Skeletal muscle tissue (tissue), 4 donors: Measurements from ENCODE around the gene PTGIS. TPM values are rescaled to one million over a fixed set of nuclear protein-coding genes. Genes with fewer than 3 reads are reported as not detected.

Source experiments
- H3K27ac ChIP-seq: one replicate; pipeline ENCODE4 v1.7.0; 2013; ENCODE audit warnings: mild to moderate bottlenecking, low read depth, low read length, inconsistent platforms
- H3K27me3 ChIP-seq, 3 donors: one replicate each; pipeline ENCODE4 v1.7.0; 2013; ENCODE audit warnings: low read length in 3 of 3; ENCODE audit not compliant: control insufficient read depth in 3 of 3, insufficient read depth in 3 of 3
- H3K36me3 ChIP-seq, 3 donors: one replicate each; pipeline ENCODE4 v1.7.0; 2013; ENCODE audit warnings: low read length in 3 of 3; ENCODE audit not compliant: control insufficient read depth in 3 of 3, insufficient read depth in 3 of 3
- H3K4me1 ChIP-seq, 3 donors: one replicate each; pipeline ENCODE4 v1.7.0; 2013; ENCODE audit warnings: low read length in 3 of 3, mild to moderate bottlenecking in 3 of 3; ENCODE audit not compliant: control insufficient read depth in 3 of 3, insufficient read depth in 3 of 3
- H3K4me3 ChIP-seq, 3 donors: one replicate each; pipeline ENCODE4 v1.7.0; 2013; ENCODE audit warnings: low read length in 3 of 3
- H3K9ac ChIP-seq, 3 donors: one replicate each; pipeline ENCODE4 v1.7.0; 2013; ENCODE audit warnings: low read length in 3 of 3, mild to moderate bottlenecking in 3 of 3, moderate library complexity in 2 of 3, low read depth in 1 of 3
- H3K9me3 ChIP-seq, 3 donors: one replicate each; pipeline ENCODE4 v1.7.0; 2013; ENCODE audit warnings: low read length in 3 of 3; ENCODE audit not compliant: control insufficient read depth in 3 of 3
- total RNA-seq: library from RNA; depleted of rRNA; stranded (reverse); fragments of >200 nt; gene quantifications from one replicate; pipeline ENCODE4 v1.2.3, GENCODE V29; 2014
- donor health status: Osteomylitis.

The PTGIS gene
- total RNA-seq, 1 donor from 2014 or later: 25.6 TPM

GRCh38 chr20:49544535-49544934, 23.4 kb downstream of the PTGIS start:
- peaks cover 0 to 2% (median 0%) of the 10 kb centered on the region in 3 donors for H3K36me3 ChIP-seq
- no peaks in the 10 kb centered on the region for H3K27me3 ChIP-seq
- H3K4me1 ChIP-seq: peaks cover 0 to 4% (median 2%) of the 10 kb centered on the region in 3 donors
- H3K27ac ChIP-seq: no peak overlapping the region
- H3K9me3 ChIP-seq: peaks cover 0 to 4% (median 0%) of the 10 kb centered on the region in 3 donors
- H3K4me3 ChIP-seq: no peak overlapping the region
- H3K9ac ChIP-seq: no peak overlapping the region

GRCh38 chr20:49543858-49544437, 24.0 kb downstream of the PTGIS start:
- H3K27ac ChIP-seq: no peak overlapping the region

DNA sequence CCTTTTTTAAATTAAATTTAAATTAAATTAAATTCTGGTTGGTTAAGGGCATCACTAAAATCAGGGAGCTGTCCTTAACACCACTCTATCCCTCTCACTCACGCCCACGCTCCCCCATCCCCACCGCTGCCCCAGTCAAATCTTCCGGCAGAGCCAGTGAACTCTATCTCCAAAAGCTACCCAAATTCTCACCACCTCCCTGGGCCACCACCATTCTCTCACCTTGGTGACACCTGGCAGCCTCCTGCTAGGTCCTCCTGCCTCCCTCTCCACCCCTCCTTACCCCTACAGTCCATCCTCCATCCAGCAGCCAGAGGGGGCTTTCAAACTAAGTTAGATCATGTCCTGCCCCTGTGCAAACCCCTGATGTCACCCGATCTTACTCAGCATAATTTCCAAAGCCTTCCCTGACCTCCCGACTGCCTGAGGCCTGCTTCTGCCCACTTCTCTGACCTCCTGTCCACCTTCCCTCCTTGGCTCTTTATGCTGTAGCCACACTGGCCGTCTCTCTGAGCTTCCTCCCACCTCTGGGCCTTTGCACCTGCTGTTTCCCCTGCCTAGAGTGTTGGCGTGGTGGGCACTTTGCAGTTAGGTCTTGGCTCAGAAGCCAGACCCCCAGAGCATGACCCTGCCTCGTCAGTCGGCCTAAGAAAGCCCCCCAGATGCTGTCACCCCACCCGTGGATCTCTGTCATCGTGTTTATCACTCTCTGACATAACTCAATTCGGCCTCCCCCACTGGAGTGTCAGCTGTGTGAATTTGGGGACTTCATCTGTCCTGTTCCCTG, 24.7 kb downstream of the PTGIS start:
- H3K27me3 ChIP-seq: no peaks in the 10 kb centered on the region
- H3K4me3 ChIP-seq: no peak overlapping the region
- no peak overlapping the region for H3K27ac ChIP-seq
- no peak overlapping the region for H3K9ac ChIP-seq
- peaks cover 0 to 4% (median 2%) of the 10 kb centered on the region in 3 donors for H3K4me1 ChIP-seq
- H3K36me3 ChIP-seq: peaks cover 0 to 2% (median 2%) of the 10 kb centered on the region in 3 donors
- H3K9me3 ChIP-seq: peaks cover 0 to 4% (median 0%) of the 10 kb centered on the region in 3 donors

More at GRCh38 chr20:49543858-49544437, 24.0 kb downstream of the PTGIS start:
- no peak overlapping the region for H3K4me3 ChIP-seq
- no peak overlapping the region for H3K9ac ChIP-seq
- peaks cover 0 to 4% (median 2%) of the 10 kb centered on the region in 3 donors for H3K4me1 ChIP-seq
- no peaks in the 10 kb centered on the region for H3K27me3 ChIP-seq
- peaks cover 0 to 4% (median 0%) of the 10 kb centered on the region in 3 donors for H3K9me3 ChIP-seq
- H3K36me3 ChIP-seq: peaks cover 0 to 2% (median 2%) of the 10 kb centered on the region in 3 donors

DNA sequence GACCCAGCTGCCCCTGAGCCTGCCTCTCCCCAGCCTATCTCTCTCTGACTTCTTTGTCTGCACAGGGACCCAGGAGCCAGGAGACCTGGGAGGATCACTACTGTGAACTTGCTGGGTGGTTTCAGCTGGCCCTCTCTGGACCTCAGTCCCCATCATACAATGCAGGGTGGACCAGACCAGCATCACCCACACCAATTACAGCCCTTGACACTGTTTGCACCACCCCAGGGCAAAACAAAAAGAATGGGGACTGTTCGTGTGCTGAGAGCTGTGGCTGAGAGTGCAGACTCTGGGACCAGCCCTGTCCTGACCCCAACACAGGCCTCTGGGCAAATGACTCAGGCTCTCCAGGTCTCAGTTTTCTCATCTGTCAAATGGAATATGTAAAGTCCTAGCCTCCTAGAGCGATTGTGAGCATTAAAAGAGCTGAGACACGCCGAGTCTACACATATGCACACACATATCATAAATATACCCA, 25.4 kb downstream of the PTGIS start:
- Histone ChIP-seq H3K4me3 (no peak overlapping the region), H3K36me3 (peaks cover 0 to 2% (median 2%) of the 10 kb centered on the region in 3 donors), H3K27me3 (no peaks in the 10 kb centered on the region), H3K27ac (no peak overlapping the region), H3K9me3 (peaks cover 0 to 4% (median 0%) of the 10 kb centered on the region in 3 donors), H3K4me1 (peaks cover 0 to 4% (median 2%) of the 10 kb centered on the region in 3 donors), H3K9ac (no peak overlapping the region)

GRCh38 chr20:49541733-49542513, 26.0 kb downstream of the PTGIS start:
- Histone ChIP-seq H3K27ac (no peak overlapping the region), H3K9ac (no peak overlapping the region), H3K4me1 (peaks cover 0 to 4% (median 2%) of the 10 kb centered on the region in 3 donors), H3K27me3 (no peaks in the 10 kb centered on the region), H3K9me3 (peaks cover 0 to 4% (median 0%) of the 10 kb centered on the region in 3 donors), H3K36me3 (peaks cover 0 to 4% (median 2%) of the 10 kb centered on the region in 3 donors), H3K4me3 (no peak overlapping the region)

DNA sequence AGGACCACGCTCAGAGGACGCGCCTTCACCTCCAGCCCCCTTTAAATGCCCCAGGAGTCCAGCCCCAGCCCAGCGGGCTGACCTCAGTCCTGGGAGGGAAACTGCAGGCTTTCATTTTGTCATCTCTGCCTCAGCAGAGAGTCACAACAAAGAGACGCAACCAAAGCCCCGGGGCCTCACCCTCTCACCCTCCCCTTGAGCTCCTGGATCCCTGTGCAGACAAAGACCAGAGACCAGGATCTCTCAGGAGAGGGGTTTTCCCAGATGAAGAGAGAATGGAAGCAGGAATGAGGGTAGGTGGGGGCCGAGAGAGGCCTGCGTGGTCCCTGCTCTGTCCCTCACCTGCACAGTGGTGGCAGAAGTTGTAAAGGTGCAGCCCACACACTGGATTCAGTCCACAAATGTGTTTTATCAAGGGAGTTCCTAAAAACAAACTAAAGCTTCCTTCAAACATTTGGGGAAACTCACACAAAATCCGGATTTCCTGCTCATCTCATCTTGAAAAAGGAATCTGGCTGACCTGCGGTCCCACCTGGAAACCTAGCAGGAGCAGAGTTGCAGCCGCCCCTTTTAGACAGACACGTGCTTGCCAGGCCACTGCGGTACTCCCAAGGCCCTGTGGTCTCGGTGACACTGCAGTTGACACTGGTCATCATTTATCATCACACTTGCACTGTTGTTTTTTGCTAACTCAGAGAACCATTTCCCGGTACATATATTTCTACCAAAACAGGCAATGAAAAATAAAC, 27.1 kb downstream of the PTGIS start:
- no peak overlapping the region for H3K27ac ChIP-seq
- peaks cover 0 to 4% (median 0%) of the 10 kb centered on the region in 3 donors for H3K9me3 ChIP-seq

DNA sequence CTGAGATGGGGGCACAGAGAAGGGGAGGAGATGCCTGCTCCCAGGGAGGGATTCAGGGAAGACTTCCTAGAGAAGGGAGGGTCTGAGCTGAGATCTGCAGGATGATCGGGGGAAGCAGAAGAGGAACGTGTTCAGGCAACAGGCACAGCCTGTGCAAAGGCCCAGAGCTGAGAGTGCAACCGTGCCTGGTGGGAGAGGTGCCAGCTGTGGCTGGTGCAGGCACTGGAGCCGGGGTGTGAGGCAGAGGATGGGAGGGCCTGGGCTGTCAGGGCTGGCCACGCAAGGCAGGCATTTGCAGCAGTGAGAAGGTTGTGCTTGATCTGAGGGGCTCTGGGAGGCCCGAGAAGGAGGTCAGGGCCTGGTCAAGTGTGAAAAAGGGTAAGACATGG, 27.7 kb downstream of the PTGIS start:
- Histone ChIP-seq H3K4me3 (no peak overlapping the region), H3K27ac (no peak overlapping the region), H3K4me1 (peaks cover 0 to 4% (median 2%) of the 10 kb centered on the region in 3 donors), H3K9me3 (no peaks in the 10 kb centered on the region), H3K9ac (no peak overlapping the region), H3K36me3 (peaks cover 0 to 5% (median 0%) of the 10 kb centered on the region in 3 donors), H3K27me3 (no peaks in the 10 kb centered on the region)

More for the DNA sequence above, 27.1 kb downstream of the PTGIS start:
- peaks cover 0 to 5% (median 0%) of the 10 kb centered on the region in 3 donors for H3K36me3 ChIP-seq
- no peak overlapping the region for H3K4me3 ChIP-seq
- no peaks in the 10 kb centered on the region for H3K27me3 ChIP-seq
- H3K9ac ChIP-seq: no peak overlapping the region
- H3K4me1 ChIP-seq: peaks cover 0 to 4% (median 2%) of the 10 kb centered on the region in 3 donors

DNA sequence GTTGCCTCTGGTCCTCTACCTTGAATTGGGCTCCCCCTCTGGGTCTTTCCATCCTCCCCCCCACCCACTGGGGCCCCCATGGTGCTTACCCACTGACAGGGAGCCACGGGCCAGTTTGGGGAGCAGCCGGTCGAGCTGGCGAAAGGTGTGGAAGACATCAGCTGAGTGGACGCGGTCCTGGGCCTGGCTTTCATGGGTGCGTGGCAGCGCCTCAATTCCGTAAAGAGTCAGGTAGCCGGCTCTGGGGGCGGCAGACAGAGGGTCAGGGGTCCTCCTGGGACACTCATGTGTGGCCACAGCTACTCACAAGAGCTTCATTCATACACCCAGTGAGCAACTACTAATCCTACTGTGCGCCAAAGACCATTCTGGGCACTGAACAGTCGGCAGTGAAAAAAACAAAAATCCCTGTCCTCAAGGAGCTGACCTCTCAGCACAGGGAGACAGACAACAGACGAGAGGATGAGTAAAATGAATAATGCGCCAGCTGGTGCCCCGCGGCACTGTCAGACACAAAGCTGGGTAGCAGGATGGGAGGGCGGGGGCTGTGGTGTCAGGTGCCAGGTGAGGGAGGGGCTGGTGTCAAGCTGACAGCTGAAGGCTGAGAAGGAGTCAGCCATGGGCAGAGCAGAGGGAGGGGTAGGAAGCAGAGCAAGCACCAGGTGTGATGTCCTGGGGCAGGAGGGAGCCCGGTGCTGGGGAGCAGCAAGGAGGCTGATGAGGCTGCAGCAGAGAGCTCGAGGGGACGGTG, 28.3 kb downstream of the PTGIS start:
- no peak overlapping the region for H3K27ac ChIP-seq
- no peak overlapping the region for H3K9ac ChIP-seq
- H3K4me3 ChIP-seq: no peak overlapping the region
- H3K9me3 ChIP-seq: no peaks in the 10 kb centered on the region
- peaks cover 0 to 5% (median 0%) of the 10 kb centered on the region in 3 donors for H3K36me3 ChIP-seq
- peaks cover 0 to 4% (median 2%) of the 10 kb centered on the region in 3 donors for H3K4me1 ChIP-seq
- no peaks in the 10 kb centered on the region for H3K27me3 ChIP-seq
